ENCODE results near the gene FHOD1. TPM values are rescaled to one million over a fixed set of nuclear protein-coding genes. Genes with fewer than 3 reads are reported as not detected.

Gene FHOD1
- total and polyA plus RNA-seq, 2 of the 13 experiments (the other 11 are each of a cell fraction or from before 2014, with no cell fraction given) = 20.0 to 20.8 TPM

GRCh38 chr16:67246081-67246755 is 1.1 kb downstream of the FHOD1 start (continued):
- no peak for TF ChIP-seq ZNF646 (CRISPR knock-in tag; IDR thresholded peaks at IDR 0.05)
- TF ChIP-seq KAT8 (CRISPR knock-in tag; IDR thresholded peaks at IDR 0.05) = peak; percentile 92
- TF ChIP-seq ZHX1 (CRISPR knock-in tag; IDR thresholded peaks at IDR 0.05; ENCODE audit: low read depth) = peak; percentile 53; the same call in 1 of the 2 replicates
- no peak for TF ChIP-seq ZNF766 (CRISPR knock-in tag; IDR thresholded peaks at IDR 0.05; ENCODE audit: borderline replicate concordance)
- peak; percentile 86; the same call in 1 of the 2 replicates for TF ChIP-seq IRF9 (CRISPR knock-in tag; IDR thresholded peaks at IDR 0.05; ENCODE audit: borderline replicate concordance)
- peak; percentile 76 for TF ChIP-seq JARID2 (CRISPR knock-in tag; IDR thresholded peaks at IDR 0.05; ENCODE audit: insufficient replicate concordance)
- TF ChIP-seq TOE1 (CRISPR knock-in tag; IDR thresholded peaks at IDR 0.05) = peak; percentile 86; the same call in 1 of the 2 replicates
- TF ChIP-seq ATRX (CRISPR knock-in tag; IDR thresholded peaks at IDR 0.05; ENCODE audit: borderline replicate concordance) = no peak
- no peak for TF ChIP-seq ZSCAN22 (CRISPR knock-in tag; IDR thresholded peaks at IDR 0.05)
- TF ChIP-seq CEBPB (IDR thresholded peaks at IDR 0.05; ENCODE audit: borderline replicate concordance, low read depth, low read length) = peak; percentile 83
- TF ChIP-seq FOXA3 (CRISPR knock-in tag; IDR thresholded peaks at IDR 0.05) = peak; percentile 68; the same call in 1 of the 2 replicates
- 0 out of 2 replicates have a peak, but pooled peaks have one; percentile 51 for TF ChIP-seq ZNF143 (CRISPR knock-in tag; IDR thresholded peaks at IDR 0.05)
- peak; percentile 99 for TF ChIP-seq ZBTB10 (CRISPR knock-in tag; IDR thresholded peaks at IDR 0.05; ENCODE audit: borderline replicate concordance)
- TF ChIP-seq SIN3A (IDR thresholded peaks at IDR 0.05; ENCODE audit: borderline replicate concordance, low read depth, low read length) = peak; percentile 37; the same call in 1 of the 2 replicates
- TF ChIP-seq ZFP62 (CRISPR knock-in tag; IDR thresholded peaks at IDR 0.05) = no peak
- peak; percentile 95 for TF ChIP-seq REL (CRISPR knock-in tag; conservative IDR thresholded peaks at IDR 0.05)
